HepG2 (cell line): ENCODE measurements around the gene HSPA14. TPM values are rescaled to one million over a fixed set of nuclear protein-coding genes. Genes with fewer than 3 reads are reported as not detected.

Experiments
- AGO1 ChIP-seq: fragments of 200-400 bp; formaldehyde crosslinking; IDR thresholded peaks from 2 replicates; pipeline ENCODE4 v1.6.1; 2017; ENCODE audit warnings: mild to moderate bottlenecking, low read depth, low read length, moderate library complexity; ENCODE audit not compliant: poor library complexity, severe bottlenecking
- ATF7 ChIP-seq, 2 experiments: fragments of 450-650 bp in 1 of 2; sonication (generic) in 1 of 2; formaldehyde crosslinking in 1 of 2; IDR thresholded peaks; 2 replicates each; pipeline versions ENCODE4 v1.4.0 to v1.6.1; 2016 to 2020; ENCODE audit warnings: antibody characterized with exemption in 1 of 2, mild to moderate bottlenecking in 1 of 2, missing genetic modification reagents in 1 of 2
- CERS6 ChIP-seq: sonication (generic); formaldehyde crosslinking; IDR thresholded peaks from 2 replicates; pipeline ENCODE4 v1.5.0; 2020; ENCODE audit warnings: missing genetic modification reagents
- ERF ChIP-seq: IDR thresholded peaks from 2 replicates; pipeline ENCODE4 v1.6.1; 2018; ENCODE audit warnings: missing biosample characterization, missing genetic modification reagents
- FIP1L1 ChIP-seq: fragments of 200-400 bp; formaldehyde crosslinking; IDR thresholded peaks from 2 replicates; pipeline ENCODE4 v1.6.1; 2018; ENCODE audit warnings: low read depth, mild to moderate bottlenecking, low read length, moderate library complexity, borderline replicate concordance; ENCODE audit not compliant: insufficient read depth
- FOXK1 ChIP-seq: sonication (generic); formaldehyde crosslinking; IDR thresholded peaks from 2 replicates; pipeline ENCODE4 v1.4.0; 2020; ENCODE audit warnings: low read depth, missing genetic modification reagents, borderline replicate concordance
- HDAC1 ChIP-seq: sonication (generic); formaldehyde crosslinking; IDR thresholded peaks from 2 replicates; pipeline ENCODE4 v1.5.1; 2020; ENCODE audit warnings: mild to moderate bottlenecking, missing genetic modification reagents
- HDAC6 ChIP-seq: fragments of 200-600 bp; sonication (generic); IDR thresholded peaks from 2 replicates; pipeline ENCODE4 v1.7.0; 2017; ENCODE audit warnings: mild to moderate bottlenecking, antibody characterized with exemption, low read length, low read depth
- HNRNPH1 ChIP-seq: fragments of 200-400 bp; formaldehyde crosslinking; optimal IDR thresholded peaks from 2 replicates; pipeline ENCODE3; 2017; ENCODE audit warnings: mild to moderate bottlenecking, low read depth, low read length
- HNRNPUL1 ChIP-seq: fragments of 200-400 bp; formaldehyde crosslinking; IDR thresholded peaks from 2 replicates; pipeline ENCODE4 v1.6.1; 2017; ENCODE audit warnings: low read depth, mild to moderate bottlenecking, low read length, moderate library complexity
- JUND ChIP-seq: sonication (generic); formaldehyde crosslinking; IDR thresholded peaks from 2 replicates; pipeline ENCODE4 v1.8.0; 2022; ENCODE audit warnings: mild to moderate bottlenecking, missing genetic modification reagents
- MAFF ChIP-seq: IDR thresholded peaks from 2 replicates; pipeline ENCODE4 v1.6.1; 2011; ENCODE audit warnings: low read depth, low read length, improper control_type of control experiment
- MEIS2 ChIP-seq: sonication (generic); formaldehyde crosslinking; IDR thresholded peaks from 2 replicates; pipeline ENCODE4 v1.9.0; 2021; ENCODE audit warnings: mild to moderate bottlenecking, missing genetic modification reagents
- NCOA2 ChIP-seq: sonication (generic); formaldehyde crosslinking; IDR thresholded peaks from 2 replicates; pipeline ENCODE4 v1.8.0; 2022; ENCODE audit warnings: inconsistent platforms
- RARA ChIP-seq: IDR thresholded peaks from 2 replicates; pipeline ENCODE4 v1.6.1; 2016; ENCODE audit warnings: missing genetic modification reagents, missing compliant biosample characterization
- RBM22 ChIP-seq: fragments of 200-400 bp; formaldehyde crosslinking; optimal IDR thresholded peaks from 2 replicates; pipeline ENCODE3; 2017; ENCODE audit warnings: mild to moderate bottlenecking, low read length, moderate library complexity
- SIN3B ChIP-seq: fragments of 150-350 bp; IDR thresholded peaks from 2 replicates; pipeline ENCODE4 v1.6.1; 2014; ENCODE audit warnings: low read length
- SMARCC2 ChIP-seq: fragments of 450-650 bp; IDR thresholded peaks from 2 replicates; pipeline ENCODE4 v1.6.1; 2017; ENCODE audit warnings: antibody characterized with exemption, mild to moderate bottlenecking
- ZBTB43 ChIP-seq: sonication (generic); formaldehyde crosslinking; conservative IDR thresholded peaks from 2 replicates; pipeline ENCODE4 v1.4.0; 2020; ENCODE audit warnings: missing genetic modification reagents
- ZNF232 ChIP-seq: sonication (generic); formaldehyde crosslinking; IDR thresholded peaks from 2 replicates; pipeline ENCODE4 v1.4.0; 2020; ENCODE audit warnings: missing genetic modification reagents, borderline replicate concordance
- ZNF331 ChIP-seq: sonication (generic); formaldehyde crosslinking; IDR thresholded peaks from 2 replicates; pipeline ENCODE4 v1.4.0; 2020; ENCODE audit warnings: missing genetic modification reagents
- ZNF703 ChIP-seq: sonication (generic); formaldehyde crosslinking; IDR thresholded peaks from 2 replicates; pipeline ENCODE4 v1.5.1; 2020; ENCODE audit warnings: missing genetic modification reagents, mild to moderate bottlenecking, moderate library complexity, borderline replicate concordance
- ZNF776 ChIP-seq: sonication (generic); formaldehyde crosslinking; IDR thresholded peaks from 2 replicates; pipeline ENCODE4 v1.4.0; 2020; ENCODE audit warnings: mild to moderate bottlenecking, missing genetic modification reagents
- polyA plus RNA-seq, 8 experiments: library from polyadenylated mRNA; depleted of rRNA in 3 of 8; stranded (reverse) in 7 of 8; unstranded in 1 of 8; fragments of >200 nt; fragmentation: Illumina TruSeq in 4 of 8; extraction: Trizol in 4 of 8; gene quantifications; 2 replicates each; pipeline versions ENCODE4 v1.2.1 to v1.2.3, GENCODE V29; 2011 to 2016; ENCODE audit warnings: low read depth in 4 of 8, missing spikeins in 1 of 8, mixed read lengths in 1 of 8; ENCODE audit not compliant: insufficient read depth in 1 of 8
- total RNA-seq, 5 experiments: library from RNA; depleted of rRNA; stranded (reverse); fragments of >200 nt; fragmentation: Illumina TruSeq; extraction: Trizol; gene quantifications; 2 replicates each; pipeline ENCODE4 v1.2.3, GENCODE V29; 2016; ENCODE audit warnings: low read depth in 1 of 5
- TF ChIP-seq, protein P1 (sequence below): sonication (generic); formaldehyde crosslinking; IDR thresholded peaks from 2 replicates; pipeline ENCODE4 v1.5.0; 2020; ENCODE audit warnings: mild to moderate bottlenecking, missing genetic modification reagents
- TF ChIP-seq, protein P2 (sequence below): sonication (generic); formaldehyde crosslinking; IDR thresholded peaks from 2 replicates; pipeline ENCODE4 v1.4.0; 2020; ENCODE audit warnings: missing genetic modification reagents

The HSPA14 gene
- total and polyA plus RNA-seq, 2 of the 13 experiments (the other 11 are each of a cell fraction or from before 2014, with no cell fraction given): 10.7 to 29.8 TPM

DNA sequence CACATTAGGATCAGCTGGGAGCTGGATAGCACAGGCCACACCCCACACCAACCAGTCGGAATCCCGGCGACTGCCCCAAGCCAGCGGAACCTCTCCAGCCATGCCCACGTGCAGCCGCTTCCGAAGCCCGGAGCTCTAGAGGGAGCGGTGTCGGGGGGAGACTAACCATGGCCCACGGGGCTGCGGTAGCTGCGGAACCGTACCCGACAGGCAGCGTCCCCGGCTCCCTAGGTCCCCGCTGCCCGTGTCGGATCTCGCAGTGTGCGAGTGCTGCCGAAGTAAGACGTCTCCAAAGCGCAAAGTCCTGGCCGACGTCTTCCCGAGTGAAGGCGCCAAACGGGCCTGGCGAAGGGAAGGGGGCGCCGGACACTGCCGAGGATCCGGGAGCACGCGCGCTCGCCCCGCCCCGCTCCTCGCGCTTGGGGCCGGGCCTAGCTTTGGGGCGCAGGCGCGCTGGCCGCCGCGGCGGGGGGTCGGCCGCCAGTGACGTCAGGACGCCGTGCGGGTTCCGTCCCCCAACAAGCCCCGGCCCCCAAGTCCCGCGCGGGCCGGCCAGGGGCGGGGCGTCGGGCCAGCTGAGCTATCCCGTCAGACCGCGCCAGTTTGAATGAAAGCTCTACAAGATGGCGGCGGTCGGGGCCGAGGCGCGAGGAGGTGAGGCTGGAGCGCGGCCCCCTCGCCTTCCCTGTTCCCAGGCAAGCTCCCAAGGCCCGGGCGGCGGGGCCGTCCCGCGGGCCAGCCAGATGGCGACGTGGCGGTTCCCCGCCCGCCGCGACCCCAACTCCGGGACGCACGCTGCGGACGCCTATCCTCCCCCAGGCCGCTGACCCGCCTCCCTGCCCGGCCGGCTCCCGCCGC is 40.4 kb downstream of the HSPA14 start, which contains the start of gene SUV39H2 (continued):
- TF ChIP-seq, protein P1, sequence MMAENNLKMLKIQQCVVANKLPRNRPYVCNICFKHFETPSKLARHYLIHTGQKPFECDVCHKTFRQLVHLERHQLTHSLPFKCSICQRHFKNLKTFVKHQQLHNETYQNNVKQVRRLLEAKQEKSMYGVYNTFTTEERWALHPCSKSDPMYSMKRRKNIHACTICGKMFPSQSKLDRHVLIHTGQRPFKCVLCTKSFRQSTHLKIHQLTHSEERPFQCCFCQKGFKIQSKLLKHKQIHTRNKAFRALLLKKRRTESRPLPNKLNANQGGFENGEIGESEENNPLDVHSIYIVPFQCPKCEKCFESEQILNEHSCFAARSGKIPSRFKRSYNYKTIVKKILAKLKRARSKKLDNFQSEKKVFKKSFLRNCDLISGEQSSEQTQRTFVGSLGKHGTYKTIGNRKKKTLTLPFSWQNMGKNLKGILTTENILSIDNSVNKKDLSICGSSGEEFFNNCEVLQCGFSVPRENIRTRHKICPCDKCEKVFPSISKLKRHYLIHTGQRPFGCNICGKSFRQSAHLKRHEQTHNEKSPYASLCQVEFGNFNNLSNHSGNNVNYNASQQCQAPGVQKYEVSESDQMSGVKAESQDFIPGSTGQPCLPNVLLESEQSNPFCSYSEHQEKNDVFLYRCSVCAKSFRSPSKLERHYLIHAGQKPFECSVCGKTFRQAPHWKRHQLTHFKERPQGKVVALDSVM (CRISPR knock-in tag): no peak
- TF ChIP-seq SMARCC2 (no peak), RARA (CRISPR knock-in tag) (peak; percentile 33; the same call in 1 of the 2 replicates), HDAC6 (no peak), ZNF703 (no peak), FOXK1 (CRISPR knock-in tag) (peak; percentile 38; the same call in 1 of the 2 replicates), ZBTB43 (CRISPR knock-in tag) (peak; percentile 45; the same call in 1 of the 2 replicates), ZNF776 (CRISPR knock-in tag) (peak; percentile 89), AGO1 (no peak), MAFF (no peak), HDAC1 (CRISPR knock-in tag) (peak; percentile 77), SIN3B (peak; percentile 75; the same call in 1 of the 2 replicates), NCOA2 (CRISPR knock-in tag) (peak; percentile 47; the same call in 1 of the 2 replicates), ZNF331 (CRISPR knock-in tag) (0 out of 2 replicates have a peak, but pooled peaks have one; percentile 58), ERF (CRISPR knock-in tag) (no peak; the same call in 1 of the 2 replicates), HNRNPH1 (no peak), ATF7 (IDR thresholded peaks at IDR 0.05) (no peak), ATF7 (CRISPR knock-in tag; IDR thresholded peaks at IDR 0.05) (no peak), JUND (CRISPR knock-in tag) (peak; percentile 63; the same call in 1 of the 2 replicates), HNRNPUL1 (no peak), RBM22 (no peak), FIP1L1 (no peak), ZNF232 (CRISPR knock-in tag) (peak; percentile 22; the same call in 1 of the 2 replicates), MEIS2 (CRISPR knock-in tag) (peak; percentile 62; the same call in 1 of the 2 replicates), CERS6 (CRISPR knock-in tag) (no peak)
- TF ChIP-seq, protein P2, sequence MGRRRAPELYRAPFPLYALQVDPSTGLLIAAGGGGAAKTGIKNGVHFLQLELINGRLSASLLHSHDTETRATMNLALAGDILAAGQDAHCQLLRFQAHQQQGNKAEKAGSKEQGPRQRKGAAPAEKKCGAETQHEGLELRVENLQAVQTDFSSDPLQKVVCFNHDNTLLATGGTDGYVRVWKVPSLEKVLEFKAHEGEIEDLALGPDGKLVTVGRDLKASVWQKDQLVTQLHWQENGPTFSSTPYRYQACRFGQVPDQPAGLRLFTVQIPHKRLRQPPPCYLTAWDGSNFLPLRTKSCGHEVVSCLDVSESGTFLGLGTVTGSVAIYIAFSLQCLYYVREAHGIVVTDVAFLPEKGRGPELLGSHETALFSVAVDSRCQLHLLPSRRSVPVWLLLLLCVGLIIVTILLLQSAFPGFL: no peak
